Stimulated activated CD8-positive, alpha-beta memory T cell treated with anti-CD3 and anti-CD28 coated beads, Interleukin-4, amount 100 ng/mL, for 1 hour (primary cell): ENCODE data around the gene USP7.
"Not testable (repeated sequence)": the region's sequence is repeated elsewhere in the genome, so short reads cannot be mapped to it uniquely, and the experiment has no call there.

Experiments
- DNase-seq, 2 donors: peaks; one replicate each; pipeline ENCODE4 v3.0.0-alpha.2; 2020; ENCODE audit warnings: low read depth in 2 of 2, low spot score in 1 of 2

The USP7 gene

GRCh38 chr16:8882041-8882617, 81.6 kb downstream of the USP7 start, which contains the start of gene LITAFD:
Gene LITAFD (plus strand): TSS chr16:8882351. CDS start chr16:8884356, 2,005 bp downstream.
- no peak for DNase-seq

GRCh38 chr16:8880839-8881510, 82.7 kb downstream of the USP7 start:
- DNase-seq: no peak

DNA sequence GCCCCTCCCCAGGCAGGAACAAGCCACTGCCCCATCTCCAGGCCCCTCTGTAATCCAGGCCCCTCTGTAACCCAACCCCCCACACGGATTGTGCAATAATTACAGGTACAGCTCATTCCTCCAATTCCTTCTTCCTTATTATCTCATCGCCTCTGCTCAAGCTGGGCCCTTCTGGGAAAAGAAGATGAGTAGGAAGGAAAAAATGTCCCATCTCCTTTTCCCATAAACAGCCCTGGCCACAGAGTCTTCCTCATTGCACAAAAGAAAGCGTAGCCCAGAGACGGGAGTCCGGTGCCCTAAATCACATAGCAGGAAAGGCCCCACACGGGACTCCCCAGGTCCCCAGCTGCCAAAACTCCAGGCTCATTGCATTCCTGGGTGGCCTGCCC, 85.2 kb downstream of the USP7 start:
- no peak for DNase-seq

GRCh38 chr16:8877894-8878522, 85.7 kb downstream of the USP7 start:
- no peak for DNase-seq

- not testable (repeated sequence) for DNase-seq
Measured at GRCh38 chr16:8875317-8875716, 88.4 kb downstream of the USP7 start.

DNA sequence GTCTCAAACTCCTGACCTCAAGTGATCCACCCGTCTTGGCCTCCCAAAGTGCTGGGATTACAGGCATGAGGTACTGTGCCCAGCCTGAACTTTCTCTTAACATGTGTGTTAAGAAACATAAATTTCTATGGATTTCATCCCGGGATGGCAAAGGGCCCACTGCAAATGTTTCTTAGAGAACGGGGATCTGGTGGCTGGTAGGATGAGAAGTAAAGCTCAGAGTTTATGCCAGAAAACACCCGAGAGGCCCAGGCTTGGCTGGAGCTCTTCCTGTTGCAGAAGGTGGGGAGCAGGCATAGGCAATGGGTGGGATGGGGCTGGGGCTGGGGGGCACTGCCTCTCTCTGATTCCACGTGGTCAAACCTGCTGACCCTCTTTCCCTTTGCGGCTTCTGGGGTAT, 89.3 kb downstream of the USP7 start:
- no peak for DNase-seq

DNA sequence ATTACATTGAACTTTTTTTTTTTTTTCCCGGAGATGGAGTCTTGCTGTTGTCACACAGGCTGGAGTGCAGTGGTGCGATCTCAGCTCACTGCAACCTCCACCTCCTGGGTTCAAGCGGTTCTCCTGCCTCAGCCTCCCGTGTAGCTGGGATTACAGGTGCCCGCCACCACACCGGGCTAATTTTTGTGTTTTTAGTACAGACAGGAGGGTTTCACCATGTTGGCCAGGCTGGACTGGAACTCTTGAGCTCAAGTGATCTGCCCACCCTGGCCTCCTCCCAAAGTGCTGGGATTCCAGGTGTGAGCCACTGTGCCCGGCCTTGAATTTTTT, 89.9 kb downstream of the USP7 start:
- not testable (repeated sequence) for DNase-seq

DNA sequence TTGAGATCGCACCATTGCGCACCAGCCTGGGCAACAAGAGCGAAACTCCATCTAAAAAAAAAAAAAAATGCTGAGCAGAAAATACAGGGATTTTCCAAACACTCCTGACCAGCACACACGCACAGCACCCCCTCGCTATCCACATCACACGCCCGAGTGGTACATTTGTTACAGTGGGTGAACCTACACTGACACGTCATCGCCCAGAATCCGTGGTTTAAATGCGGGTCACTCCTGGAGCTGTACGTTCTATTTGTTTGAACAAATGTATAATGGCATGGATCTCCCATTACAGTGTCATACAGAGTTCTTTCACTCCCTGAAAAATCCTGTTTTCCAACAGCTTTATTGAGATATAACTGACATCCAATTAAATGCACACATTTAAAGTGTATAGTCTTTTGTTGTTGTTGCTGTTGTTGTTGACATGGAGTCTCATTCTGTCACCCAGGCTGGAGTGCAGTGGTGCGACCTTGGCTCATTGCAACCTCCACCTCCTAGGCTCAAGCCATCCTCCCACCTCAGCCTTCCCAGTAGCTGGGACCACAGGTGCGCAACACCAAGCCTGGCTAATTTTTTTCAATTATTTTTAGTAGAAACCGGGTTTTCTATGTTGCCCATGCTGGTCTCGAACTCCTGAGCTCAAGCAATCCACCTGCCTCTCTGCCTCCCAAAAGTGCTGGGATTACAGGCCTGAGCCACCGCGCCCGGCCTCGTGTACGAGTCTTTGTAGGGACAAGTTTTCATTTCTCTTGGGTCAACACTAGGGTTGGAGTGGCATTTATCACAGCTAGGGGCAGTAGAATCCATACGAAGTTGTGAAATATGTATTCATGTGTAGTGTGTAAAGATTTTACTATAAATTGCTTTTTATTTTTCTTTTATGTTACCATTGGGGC, 90.5 kb downstream of the USP7 start:
- no peak for DNase-seq

DNA sequence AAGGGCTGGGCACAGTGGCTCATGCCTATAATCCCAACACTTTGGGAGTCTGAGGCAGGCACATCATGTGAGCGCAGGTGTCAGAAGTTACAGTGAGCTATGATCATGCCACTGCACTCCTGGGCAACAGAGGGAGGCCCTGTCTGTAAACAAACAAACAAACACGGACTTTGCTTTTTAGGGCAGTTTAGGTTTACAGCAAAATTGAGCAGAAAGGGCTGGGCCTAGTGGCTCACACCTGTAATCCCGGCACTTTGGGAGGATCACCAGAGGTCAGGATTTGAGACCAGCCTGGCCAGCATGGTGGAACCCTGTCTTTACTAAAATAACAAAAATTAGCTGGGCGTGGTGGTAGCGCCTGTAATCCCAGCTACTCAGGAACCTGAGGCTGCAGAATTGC, 91.6 kb downstream of the USP7 start:
- no peak for DNase-seq

DNA sequence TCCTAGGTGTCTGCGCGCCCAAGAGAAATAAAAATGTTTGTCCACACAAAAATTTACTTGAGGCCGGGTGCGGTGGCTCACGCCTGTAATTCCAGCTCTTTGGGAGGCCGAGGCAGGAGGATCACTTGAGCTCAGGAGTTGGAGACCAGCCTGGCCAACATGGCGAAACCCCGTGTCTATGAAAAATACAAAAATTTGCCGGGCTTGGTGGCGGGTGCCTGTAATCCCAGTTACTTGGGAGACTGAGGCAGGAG, 93.8 kb downstream of the USP7 start:
- not testable (repeated sequence) for DNase-seq

DNA sequence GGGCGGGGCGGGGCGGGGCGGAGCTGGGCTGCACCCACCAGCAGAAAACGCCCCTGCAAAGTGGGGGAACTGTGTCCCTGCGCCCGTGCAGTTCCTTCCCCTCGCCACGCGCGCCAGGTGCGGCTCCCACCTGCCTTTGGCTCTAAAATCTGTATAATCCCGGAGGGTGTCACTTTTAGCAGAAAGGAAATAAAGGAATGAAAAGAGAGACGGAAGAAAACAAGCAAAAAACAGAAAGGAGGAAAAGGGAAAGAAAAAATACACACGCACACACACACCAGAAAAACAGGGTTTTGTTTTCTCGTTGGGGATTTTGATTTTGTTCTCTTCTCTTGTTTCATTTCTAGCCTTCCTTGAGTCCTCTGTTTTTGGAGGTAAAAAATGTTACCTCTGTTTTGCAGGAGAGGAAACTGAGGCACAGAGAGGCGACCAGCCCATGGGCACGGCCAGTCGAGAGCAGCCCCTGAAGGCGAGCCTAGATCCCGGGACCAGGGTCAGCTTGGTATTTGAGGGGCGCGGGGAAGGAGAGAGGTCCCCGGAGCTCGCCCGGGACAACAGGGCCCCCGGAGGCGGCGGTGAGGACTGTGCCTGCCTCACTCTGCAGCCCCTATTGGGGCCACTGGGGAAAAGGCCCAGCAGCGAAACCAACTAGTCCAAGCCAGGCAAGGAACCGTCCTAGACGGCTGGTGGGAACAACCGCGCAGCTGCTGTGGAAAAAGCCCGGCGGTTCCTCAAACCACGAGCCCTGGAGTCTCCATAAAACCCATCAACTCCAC, 94.3 kb downstream of the USP7 start:
- no peak for DNase-seq

DNA sequence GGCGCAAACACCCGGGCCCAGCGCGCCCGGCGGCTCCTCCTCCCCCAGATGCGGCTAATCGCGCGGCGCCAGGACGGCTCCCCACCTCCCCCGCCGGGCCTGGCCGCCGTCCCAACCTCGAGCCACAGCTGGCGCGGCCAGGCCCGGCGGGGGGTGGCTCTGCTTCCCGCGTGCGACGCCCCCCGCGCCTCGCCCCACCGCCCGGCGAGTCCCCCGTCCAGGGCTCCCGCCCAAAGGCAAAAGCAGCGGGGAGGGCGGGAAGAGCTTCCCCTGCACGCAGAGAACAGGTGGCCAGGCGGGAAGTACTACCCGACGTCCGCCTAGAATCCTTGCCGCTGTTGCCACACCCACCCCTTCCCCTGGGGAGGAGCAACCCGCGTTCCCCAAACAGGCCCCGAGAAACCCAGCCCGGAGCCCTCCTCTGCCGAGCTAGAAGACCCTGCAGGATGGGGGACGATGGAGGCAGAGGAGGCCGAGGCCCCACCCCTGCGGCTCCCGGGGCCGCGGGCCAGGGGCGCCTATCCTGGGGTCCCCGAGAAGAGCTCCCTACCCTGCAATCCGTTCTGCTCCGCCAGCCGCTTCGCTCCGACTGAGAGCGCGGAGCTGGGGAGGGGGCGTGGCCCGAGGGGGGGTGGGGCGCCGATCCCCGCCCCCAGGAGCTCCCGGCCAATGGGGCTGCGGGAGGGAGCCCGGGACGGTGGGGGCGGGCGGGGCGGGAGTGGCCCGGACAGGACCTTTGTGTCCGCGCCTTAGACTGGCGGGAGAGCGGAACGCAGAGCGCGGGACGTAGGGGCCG, 95.1 kb downstream of the USP7 start, which contains the start of gene CARHSP1:
TSS of gene CARHSP1 (minus strand) at position 591 of the 796 bp plus-strand sequence. CDS start 9,678 bp downstream, outside the sequence.
- peak; percentile 48 to 56 for DNase-seq

DNA sequence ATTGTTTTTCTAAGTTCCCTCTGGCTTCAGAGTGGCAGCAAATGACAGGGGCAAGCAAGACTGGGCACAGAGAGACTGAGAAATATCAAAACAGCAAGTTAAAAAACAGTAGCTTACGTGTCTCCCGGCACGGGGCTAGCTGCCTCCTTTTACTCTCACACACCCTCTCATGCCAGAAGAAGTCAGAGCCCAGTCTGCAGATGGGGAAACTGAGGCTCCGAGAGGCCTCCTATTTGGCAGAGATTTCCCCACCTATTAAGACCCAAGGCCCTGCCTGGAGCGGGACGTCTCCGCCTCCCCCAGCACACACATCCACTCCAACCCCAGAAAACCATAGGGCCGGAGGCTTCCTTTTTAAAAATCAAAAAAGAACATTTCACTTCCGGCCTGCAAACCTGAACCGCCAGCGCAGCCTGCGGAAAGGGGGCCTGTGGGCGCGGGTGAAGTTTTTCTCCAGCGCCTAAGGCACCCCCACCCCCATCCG, 95.7 kb downstream of the USP7 start:
- peak in 1 of 2 donors; percentile 33 for DNase-seq

DNA sequence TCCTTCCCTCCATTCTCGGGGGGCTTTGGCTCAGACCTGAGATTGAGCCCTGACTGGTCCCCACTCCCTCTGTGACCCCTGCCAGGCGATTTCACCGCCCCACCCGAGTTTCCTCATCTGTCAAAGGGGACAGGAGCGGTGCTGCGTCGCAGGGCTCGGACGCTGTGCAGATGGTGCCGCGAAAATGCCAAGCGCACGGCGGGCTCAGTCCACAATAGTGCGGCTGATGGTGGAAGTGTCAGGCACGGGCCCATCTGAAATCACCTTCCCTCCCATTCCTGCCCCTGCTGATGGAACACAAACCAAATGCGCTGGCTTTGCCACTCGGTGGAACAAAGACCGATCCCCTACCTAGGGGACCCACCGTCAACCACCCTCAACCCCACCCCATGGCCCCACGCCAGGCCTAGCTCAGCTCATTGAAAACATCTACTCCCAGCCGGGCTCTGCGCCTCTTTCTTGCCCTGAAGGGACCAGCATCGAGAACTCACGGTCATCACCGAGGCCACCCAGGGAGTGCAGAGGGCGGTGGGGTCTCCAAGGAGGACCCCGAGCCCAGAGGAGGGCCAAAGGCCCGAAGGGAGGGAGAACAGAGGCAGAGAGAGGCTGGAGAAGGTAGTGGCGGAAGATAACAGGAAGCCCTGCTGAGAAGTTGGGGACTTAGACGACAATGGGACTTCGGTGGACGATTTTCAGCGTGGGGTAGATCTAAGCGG, 96.3 kb downstream of the USP7 start:
- DNase-seq: no peak

- DNase-seq: no peak
Measured at GRCh38 chr16:8866884-8867215, 96.9 kb downstream of the USP7 start.

GRCh38 chr16:8866118-8866883, 97.4 kb downstream of the USP7 start:
- DNase-seq: no peak

DNA sequence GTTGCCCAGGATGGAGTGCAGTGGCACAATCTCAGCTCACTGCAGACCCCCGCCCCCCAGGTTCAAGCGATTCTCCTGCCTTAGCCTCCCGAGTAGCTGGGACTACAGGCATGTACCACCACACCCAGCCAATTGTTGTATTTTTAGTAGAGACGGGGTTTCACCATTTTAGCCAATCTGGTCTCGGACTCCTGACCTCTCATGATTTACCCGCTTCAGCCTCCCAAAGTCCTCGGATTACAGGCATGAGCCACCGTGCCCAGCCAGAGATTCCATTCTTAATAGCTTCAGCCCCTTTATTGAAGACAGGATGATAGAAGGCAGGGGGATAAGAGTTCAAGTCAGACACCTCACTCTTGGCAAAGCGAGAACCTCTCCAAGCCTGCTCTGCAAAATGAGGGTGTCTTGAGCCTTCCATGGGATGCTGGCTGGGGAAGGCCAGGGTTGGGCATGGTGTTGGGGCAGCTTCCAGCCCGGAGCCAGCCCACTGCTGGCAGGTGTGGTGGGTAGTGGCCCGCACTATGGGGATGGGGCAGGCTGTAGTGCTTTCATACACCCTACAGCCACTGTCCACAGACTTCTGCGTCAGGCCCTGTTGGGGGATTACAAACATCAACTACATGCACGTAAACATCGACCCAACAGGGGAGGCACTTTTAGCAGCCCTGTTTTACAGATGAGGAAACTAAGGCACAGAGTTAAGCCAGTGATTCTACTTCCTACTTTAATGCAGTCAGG, 98.4 kb downstream of the USP7 start:
- DNase-seq: no peak

DNA sequence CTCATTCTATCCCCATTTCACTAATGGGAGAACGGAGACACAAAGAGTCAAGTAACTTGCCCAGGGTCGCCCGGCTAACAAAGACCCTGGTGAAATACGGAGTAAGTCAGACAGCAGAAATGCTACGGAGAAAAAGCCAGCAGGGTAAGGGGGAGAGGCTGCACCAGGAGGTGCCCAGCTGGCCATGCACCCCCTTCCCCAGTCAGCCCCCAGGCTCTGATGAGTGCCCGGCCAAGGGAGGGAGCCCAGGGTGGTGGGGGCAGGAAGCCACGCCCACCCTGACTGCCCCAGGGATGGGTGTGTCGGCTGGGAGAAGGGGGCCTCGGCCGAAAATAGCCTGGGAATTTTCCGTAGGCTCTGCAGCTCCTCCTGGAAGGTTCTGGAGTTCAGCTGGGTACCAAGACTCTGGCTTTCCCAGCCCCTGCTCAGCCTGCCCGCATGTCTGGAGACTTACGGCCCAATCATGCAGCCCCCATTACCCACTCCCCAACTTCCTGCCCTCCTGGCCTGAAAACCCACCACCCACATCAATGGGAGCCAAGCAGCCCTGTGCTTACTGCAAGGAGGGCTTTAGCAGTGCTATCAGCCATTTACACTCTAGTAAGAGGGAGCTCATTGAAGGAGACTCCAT, 99.1 kb downstream of the USP7 start:
- DNase-seq: no peak
